ENCODE data around the gene SCAI. TPM values are rescaled to one million over a fixed set of nuclear protein-coding genes. Genes with fewer than 3 reads are reported as not detected.
A peak's percentile ranks its signal among the peaks of the same experiment; 100 is the strongest.

The SCAI gene
- total RNA-seq, 1 experiment from 2014 or later = 15.5 TPM

- Histone ChIP-seq H2BK120ac (ENCODE audit: low read depth, low read length, poor library complexity, severe bottlenecking) (no peak within 1 kb of the TSS), H3K23ac (ENCODE audit: insufficient read length, low read depth, low read length) (no peak within 1 kb of the TSS), H3K4me2 (ENCODE audit: insufficient read depth, insufficient read length, low read length) (peak within 1 kb of the TSS; percentile 91), H3K14ac (ENCODE audit: insufficient read depth, low read length) (no peak within 1 kb of the TSS), H3K56ac (ENCODE audit: insufficient read length, low read depth, low read length) (no peak within 1 kb of the TSS), H3K9me3 (ENCODE audit: control insufficient read depth, low read depth, low read length) (no peaks in the 10 kb centered on the region), H2BK15ac (ENCODE audit: low read depth, low read length) (no peak within 1 kb of the TSS), H4K8ac (replicated peaks; ENCODE audit: insufficient read length, low read depth, low read length) (no peak within 1 kb of the TSS), H4K20me1 (ENCODE audit: control insufficient read depth, insufficient read depth, insufficient read length) (no peaks in the 10 kb centered on the region), H4K91ac (ENCODE audit: insufficient read length, low read depth, low read length) (no peak within 1 kb of the TSS), H3K4ac (ENCODE audit: low read depth, low read length) (no peak within 1 kb of the TSS), H2BK12ac (ENCODE audit: insufficient read length, low read depth, low read length) (no peak within 1 kb of the TSS), H2BK5ac (ENCODE audit: insufficient read length, low read length) (no peak within 1 kb of the TSS), H3T11ph (ENCODE audit: low read length) (no peak within 1 kb of the TSS), H2AK5ac (ENCODE audit: insufficient read length, low read length) (no peak within 1 kb of the TSS), H2AFZ (ENCODE audit: low read length) (peak within 1 kb of the TSS; percentile 63), H2BK20ac (ENCODE audit: low read depth, low read length, poor library complexity, severe bottlenecking) (no peak within 1 kb of the TSS), H3K27me3 (ENCODE audit: insufficient read depth, low read length) (no peaks in the 10 kb centered on the region), H3K18ac (ENCODE audit: insufficient read length, low read depth, low read length) (no peak within 1 kb of the TSS), H3K9ac (ENCODE audit: extremely low read depth, insufficient read length, low read length) (peak within 1 kb of the TSS; percentile 79), H4K5ac (ENCODE audit: insufficient read length, low read depth, low read length) (no peak within 1 kb of the TSS), H3K27ac (ENCODE audit: insufficient read length, low read depth, low read length) (no peak within 1 kb of the TSS), H3K79me1 (ENCODE audit: insufficient read depth, low read depth, low read length, poor library complexity, severe bottlenecking) (no peaks in the 10 kb centered on the region), H3K4me1 (ENCODE audit: insufficient read depth, low read length) (no peaks in the 10 kb centered on the region), H3K23me2 (ENCODE audit: insufficient read length, low read depth, low read length, poor library complexity, severe bottlenecking) (peaks cover 8% of the 10 kb centered on the region), H3K79me2 (ENCODE audit: insufficient read depth, low read length) (no peaks in the 10 kb centered on the region)
- Mint-ChIP-seq H3K4me3 (peak within 1 kb of the TSS; percentile 91 to 94), H3K4me1 (peaks cover 11 to 13% of the 10 kb centered on the region in 2 experiments), H3K27me3 (ENCODE audit: low read depth) (no peaks in the 10 kb centered on the region; the same call in 1 of the 2 replicates), H3K27ac (peak within 1 kb of the TSS; percentile 86 to 99 (median 95)), H3K9me3 (no peaks in the 10 kb centered on the region; a peak in 1 of 5 replicates), H3K36me3 (ENCODE audit: insufficient read depth in 1 of 3, low read depth in 3 of 3) (no peaks in the 10 kb centered on the region)
- TF ChIP-seq CTCF (conservative IDR thresholded peaks at IDR 0.05) = no peak
- DNase-seq = peak; percentile 98
- no CpG with 5 or more reads among the region's 70 CpGs for WGBS (ENCODE audit: extremely low coverage, insufficient read length, low lambda C conversion rate)
These were observed 202.2 kb downstream of the SCAI start, which contains the start of gene GOLGA1 for GRCh38 chr9:124940894-124941678. Gene GOLGA1 (minus strand): TSS chr9:124941083. CDS start chr9:124938711, 2,372 bp downstream.

All from H9 (cell line).